Spleen (tissue), 7 donors: ENCODE results near the gene GPR18.

Experiments used
- CTCF ChIP-seq, 11 experiments: fragments of 200-600 bp in 7 of 11; fragments of 450-650 bp in 4 of 11; sonication (generic) in 4 of 11; IDR thresholded peaks in 8 of 11; conservative IDR thresholded peaks in 3 of 11; 1 replicate in 7 of 11; 2 replicates in 4 of 11; pipeline versions ENCODE4 v1.4.0 to v1.8.0; 2016 to 2021; ENCODE audit warnings: antibody characterized with exemption in 11 of 11, inconsistent platforms in 4 of 11, mild to moderate bottlenecking in 1 of 11
- POLR2AphosphoS5 ChIP-seq, 3 donors: sonication (generic); formaldehyde crosslinking; IDR thresholded peaks; one replicate each; pipeline ENCODE4 v1.5.1; 2017; ENCODE audit warnings: antibody characterized with exemption in 3 of 3
- donor health status: DM: no; HTN: no; CAD: no; lungs with moderate emphysema.
- donor health status: DM: no; HTN: no; CAD: no.
- donor health status: DM: no; HTN: no; CAD: no.

DNA sequence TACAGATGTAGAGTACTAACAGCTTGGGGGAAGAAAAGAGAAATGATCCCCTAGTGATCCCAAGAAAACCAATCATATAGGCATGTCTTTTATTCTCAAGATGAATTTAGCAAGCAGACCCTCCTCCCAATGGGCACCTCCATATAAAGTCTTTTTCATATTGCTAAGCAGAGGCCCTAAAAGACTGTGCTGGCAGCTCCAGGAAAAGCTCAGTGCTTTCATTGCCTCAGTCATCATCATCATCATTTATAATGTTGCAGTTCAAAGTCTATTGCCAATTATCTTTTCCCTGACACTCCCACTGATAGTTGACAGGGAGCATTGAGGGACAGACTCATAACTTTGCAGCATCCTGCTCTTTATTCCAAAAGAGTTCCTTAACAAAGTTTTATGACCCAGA lies 36.0 kb upstream of the GPR18 start:
- TF ChIP-seq CTCF (IDR thresholded peaks at IDR 0.05 in 8 of 11, conservative IDR thresholded peaks at IDR 0.05 in 3 of 11): no peak
- no peak for TF ChIP-seq POLR2AphosphoS5 (IDR thresholded peaks at IDR 0.05)
